GM18867 (cell line): ENCODE measurements around the gene KCNH5.

Source experiments
- ATAC-seq: cut with Tn5 transposase; IDR thresholded peaks from one replicate; pipeline ENCODE4 v1.9.1; 2021; ENCODE audit warnings: mild to moderate bottlenecking, moderate library complexity; ENCODE audit not compliant: unreplicated experiment

KCNH5 gene

DNA sequence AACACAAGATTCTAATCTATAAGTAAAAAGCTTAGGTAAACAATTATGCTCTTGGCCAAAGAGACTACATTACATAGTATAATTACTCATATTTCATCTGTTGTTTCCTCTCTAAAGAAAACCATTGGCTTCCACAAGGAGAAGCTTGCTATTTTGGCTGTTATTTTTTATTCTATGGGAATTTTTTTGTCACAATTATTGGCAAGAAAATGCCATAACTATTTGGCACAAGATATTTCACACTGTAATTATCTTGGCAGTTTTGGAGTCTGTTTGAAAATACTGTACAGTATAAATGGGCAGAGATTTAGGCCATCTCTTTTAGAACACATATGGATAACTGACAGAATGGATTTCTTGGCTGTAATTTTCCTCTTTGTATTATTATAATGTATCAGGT is 51.2 kb downstream of the KCNH5 start:
- ATAC-seq: no peak

DNA sequence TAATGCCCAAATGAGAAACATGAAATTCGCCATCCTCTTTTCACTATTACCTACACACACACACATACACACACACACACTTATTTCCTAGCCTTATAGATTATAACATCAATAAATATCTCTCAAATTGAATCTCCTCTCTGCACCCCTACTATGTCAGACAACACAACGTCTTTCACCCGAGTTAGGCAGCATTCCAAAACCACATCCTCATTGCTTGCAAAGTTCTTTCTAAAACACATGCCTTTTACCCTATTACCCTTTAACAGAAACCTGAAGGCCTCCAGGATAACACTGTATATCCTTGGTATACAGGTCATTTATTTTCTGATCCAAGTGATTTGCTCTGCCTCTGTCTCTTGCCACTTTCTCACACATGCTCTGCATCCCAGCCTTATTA is 56.3 kb downstream of the KCNH5 start:
- ATAC-seq: no peak

DNA sequence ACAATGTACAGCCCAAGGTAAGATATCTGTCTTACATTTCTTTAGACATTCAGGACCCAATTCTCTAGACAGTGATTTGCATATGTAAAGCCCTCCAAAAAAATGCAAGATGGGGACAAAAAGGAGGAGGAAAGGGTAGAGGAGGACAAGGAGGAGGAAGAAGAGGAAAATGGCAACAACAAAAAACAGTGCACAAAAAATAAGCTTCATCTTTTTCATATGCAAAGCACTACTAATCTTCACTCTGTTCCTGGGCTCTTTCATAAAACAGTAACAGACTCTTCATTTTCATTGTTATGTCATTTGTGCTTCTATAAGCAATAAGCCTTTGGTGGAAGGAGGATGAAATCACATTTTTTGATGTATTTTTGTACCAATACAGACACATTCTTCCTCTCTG is 61.4 kb downstream of the KCNH5 start:
- ATAC-seq: no peak

DNA sequence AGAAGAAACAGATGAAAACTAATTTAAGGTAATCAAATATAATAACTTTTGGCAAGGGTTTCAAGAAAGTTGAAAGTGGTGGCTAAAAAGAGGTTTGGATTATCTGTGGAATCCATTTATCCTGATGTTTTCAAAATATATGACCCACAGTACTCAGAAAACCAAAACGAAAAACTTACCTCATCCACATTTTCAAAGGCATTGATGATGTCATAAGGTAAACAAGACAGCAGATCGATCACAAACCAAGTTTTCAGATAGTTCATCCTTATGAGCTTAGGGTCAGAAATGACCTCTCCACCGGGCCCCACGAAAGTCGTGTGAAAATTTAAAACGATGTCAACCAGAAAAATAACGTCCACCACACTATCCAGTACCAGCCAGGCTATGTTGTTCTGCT is 64.6 kb downstream of the KCNH5 start:
- ATAC-seq: no peak

DNA sequence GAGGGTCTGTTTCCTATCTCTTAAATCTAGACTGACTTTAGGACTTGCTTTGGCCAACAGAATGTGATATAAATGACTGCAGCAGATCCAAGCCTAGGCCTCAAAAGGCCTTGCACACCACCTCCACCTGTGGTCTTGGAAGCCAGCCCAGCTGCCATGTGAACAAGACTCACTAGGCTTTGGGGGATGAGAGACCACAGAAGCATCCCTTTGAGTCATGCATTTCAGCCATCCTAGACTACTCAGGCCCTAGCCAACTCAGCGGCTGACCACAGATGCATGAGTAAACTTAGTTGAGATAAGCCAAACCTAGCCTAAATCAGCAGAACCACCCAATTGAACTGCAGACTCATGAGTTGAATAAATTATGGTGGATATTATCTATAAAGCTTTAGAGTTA is 87.7 kb downstream of the KCNH5 start:
- no peak for ATAC-seq

DNA sequence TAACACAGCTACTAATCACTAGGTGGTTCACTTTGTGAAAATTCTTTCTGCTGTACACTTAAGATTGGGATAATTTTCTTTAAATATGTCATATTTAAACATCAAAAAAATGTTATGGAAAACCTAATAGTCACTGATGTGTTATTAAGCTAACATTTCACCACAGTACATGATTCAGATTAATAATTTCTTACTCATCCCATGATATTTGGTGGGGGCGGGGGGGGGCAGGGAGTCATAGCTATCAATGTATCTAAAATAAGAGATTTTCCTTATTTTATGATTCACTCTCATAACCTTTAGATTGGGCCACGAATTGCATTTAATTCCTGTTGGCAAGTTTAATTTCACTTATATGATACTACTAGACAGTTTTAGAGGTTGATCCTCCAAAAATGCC is 88.8 kb downstream of the KCNH5 start:
- ATAC-seq: no peak

DNA sequence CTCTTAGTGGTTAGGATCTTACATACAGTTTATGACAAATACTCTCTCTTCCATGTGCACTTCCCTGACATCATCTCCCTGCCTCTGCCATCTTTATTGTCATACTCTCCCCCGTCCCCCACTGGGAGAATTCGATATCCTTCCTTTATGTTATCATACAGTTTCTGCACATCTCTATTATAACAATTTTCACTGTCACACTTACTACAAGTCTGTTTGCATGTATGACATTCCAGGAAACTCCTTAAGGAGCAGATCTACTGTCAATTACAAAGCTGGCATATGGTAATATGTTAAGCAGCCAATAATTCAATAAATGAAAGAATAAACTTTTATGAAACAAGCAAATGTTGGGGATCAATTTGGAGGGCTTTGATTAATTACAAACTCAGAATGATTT is 91.1 kb downstream of the KCNH5 start:
- no peak for ATAC-seq

DNA sequence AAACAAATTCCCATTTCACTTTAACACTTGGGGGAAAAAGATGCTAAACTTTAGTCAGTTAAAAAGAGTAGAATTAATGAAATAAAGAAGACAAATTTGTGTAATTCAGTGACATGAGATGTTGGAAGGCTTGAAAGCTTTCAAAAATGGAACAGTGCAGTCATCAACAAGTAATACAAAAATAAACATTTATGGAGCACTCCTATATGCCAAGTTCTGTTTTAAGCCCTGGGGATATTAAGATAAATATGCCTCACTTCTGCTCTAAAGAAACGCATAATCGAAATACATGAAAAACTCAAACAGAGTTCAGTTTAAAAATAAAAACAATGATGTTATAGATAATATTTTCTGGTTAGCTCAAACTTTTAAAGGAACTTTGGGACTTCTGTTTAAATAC is 93.0 kb downstream of the KCNH5 start:
- ATAC-seq: no peak

DNA sequence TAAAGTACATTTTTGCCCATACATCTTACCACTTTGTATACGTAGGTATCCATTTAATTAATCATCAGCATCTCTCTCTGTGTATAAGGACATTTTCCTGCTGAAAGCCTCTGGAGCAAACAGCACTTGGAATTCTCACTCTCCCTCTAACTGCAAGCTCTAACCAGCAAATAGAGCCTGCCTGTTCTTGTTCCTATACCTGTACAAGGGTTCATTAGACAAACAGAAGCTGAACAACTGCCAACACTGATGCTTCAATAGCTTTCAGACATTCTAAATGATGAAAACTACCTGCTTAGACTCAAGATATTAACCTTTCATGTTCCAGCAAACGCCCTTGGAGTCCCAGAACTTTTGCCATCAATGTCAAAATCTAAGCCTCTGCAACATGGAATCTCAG is 98.0 kb downstream of the KCNH5 start:
- ATAC-seq: no peak

GRCh38 chr14:62946221-62946620 is 99.0 kb downstream of the KCNH5 start:
- no peak for ATAC-seq

GRCh38 chr14:62943202-62943601 is 102.1 kb downstream of the KCNH5 start:
- ATAC-seq: no peak

- no peak for ATAC-seq
These were observed 105.3 kb downstream of the KCNH5 start for GRCh38 chr14:62939970-62940369.

GRCh38 chr14:62938778-62939177 is 106.5 kb downstream of the KCNH5 start:
- no peak for ATAC-seq

GRCh38 chr14:62934439-62934838 is 110.8 kb downstream of the KCNH5 start:
- ATAC-seq: no peak

GRCh38 chr14:62921466-62921865 is 123.8 kb downstream of the KCNH5 start:
- ATAC-seq: no peak

GRCh38 chr14:62916551-62916950 is 128.7 kb downstream of the KCNH5 start:
- no peak for ATAC-seq

- ATAC-seq: no peak
These were observed 130.4 kb downstream of the KCNH5 start for GRCh38 chr14:62914873-62915272.

DNA sequence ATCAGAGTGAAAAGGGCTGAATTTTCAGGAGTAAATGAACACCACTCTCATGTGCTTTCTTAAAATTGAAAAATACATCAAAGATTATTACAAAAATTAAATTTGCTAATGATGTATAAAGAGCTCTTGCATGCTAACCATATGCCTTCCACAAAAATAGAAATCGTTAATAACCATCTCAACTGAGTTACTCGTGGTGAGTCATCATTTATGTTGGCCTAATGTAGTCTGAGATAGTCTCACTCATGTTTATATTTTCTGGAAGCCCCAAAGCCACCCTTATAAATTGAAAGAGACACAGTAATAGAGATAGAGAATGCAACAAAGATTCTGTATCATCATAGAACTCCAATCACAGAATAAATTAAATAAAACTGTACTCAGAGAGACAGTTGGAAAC is 131.2 kb downstream of the KCNH5 start:
- no peak for ATAC-seq

DNA sequence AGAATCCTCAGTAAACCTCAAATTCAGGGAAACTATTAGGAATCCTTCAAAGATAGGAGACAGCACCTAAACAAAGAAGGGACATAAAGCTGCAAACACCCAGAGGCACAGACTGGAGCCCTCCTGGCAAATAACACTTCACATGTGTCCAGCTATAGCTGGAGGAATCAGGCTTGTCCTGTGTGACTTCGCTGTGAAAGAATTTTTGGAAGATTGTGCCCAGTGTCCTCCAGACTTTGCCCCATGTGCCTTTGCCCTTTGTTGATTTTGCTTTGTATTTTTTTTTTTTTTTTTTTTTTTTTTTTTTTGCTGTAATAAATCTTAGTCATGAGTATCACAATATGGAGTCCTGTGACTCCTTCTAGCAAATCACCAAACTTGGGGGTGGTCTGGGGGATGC is 136.8 kb downstream of the KCNH5 start:
- no peak for ATAC-seq

DNA sequence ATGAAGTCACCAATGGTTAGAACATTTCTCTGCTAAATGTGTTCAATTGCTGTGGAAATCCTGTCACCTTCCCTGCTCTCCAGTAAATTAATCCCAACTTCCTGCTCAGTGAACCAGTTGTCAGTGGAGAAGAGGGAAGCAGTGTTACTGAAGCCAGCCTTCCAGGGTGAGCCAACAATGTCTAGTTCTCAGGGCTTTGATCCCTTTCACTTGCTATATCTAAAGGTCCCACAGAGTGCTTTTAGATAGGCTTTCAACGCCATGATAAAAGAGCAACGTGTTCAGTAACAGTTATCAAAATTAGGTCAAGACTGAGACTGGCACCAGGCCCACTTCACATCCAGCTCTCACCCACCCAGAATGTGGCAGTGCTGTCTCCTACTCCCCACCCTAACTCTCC is 139.7 kb downstream of the KCNH5 start:
- no peak for ATAC-seq

- ATAC-seq: no peak
These were observed 147.5 kb downstream of the KCNH5 start for GRCh38 chr14:62897771-62898170.

GRCh38 chr14:62896932-62897456 is 148.3 kb downstream of the KCNH5 start:
- no peak for ATAC-seq

- ATAC-seq: no peak
These were observed 150.5 kb downstream of the KCNH5 start for GRCh38 chr14:62894736-62895135.

DNA sequence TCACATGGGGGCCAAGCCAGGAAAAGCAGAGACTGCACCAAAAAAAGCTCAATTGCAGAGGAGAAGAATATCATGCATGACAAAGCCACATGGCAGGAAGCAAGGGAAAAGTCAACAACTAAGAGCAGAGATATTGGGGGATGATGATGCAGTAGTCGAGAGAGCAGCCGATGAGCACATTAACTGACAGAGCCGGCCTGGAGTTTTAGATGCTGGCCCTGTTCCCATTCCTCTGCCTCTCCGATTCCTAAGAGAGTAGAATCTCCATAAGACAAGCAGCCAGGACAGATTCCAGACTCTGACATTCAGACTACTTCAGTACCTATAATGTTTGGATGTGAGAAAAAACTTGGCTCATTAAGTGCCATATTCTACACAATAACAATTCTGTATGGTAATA is 155.9 kb downstream of the KCNH5 start:
- ATAC-seq: no peak
